A673 (cell line): ENCODE data around the gene MTERF4.

Experiments
- CTCF ChIP-seq: fragments of 300-800, 200-600 bp; sonication (generic); conservative IDR thresholded peaks from 2 replicates; pipeline ENCODE4 v1.5.1; 2017; ENCODE audit warnings: low read depth, mild to moderate bottlenecking, antibody characterized with exemption, low read length, moderate library complexity, mixed read lengths
- EZH2 ChIP-seq: fragments of 200-600 bp; sonication (generic); IDR thresholded peaks from 2 replicates; pipeline ENCODE4 v1.6.1; 2017; ENCODE audit warnings: borderline replicate concordance, low read depth, mild to moderate bottlenecking, mixed read lengths, antibody characterized with exemption, low read length; ENCODE audit not compliant: poor library complexity, severe bottlenecking

DNA sequence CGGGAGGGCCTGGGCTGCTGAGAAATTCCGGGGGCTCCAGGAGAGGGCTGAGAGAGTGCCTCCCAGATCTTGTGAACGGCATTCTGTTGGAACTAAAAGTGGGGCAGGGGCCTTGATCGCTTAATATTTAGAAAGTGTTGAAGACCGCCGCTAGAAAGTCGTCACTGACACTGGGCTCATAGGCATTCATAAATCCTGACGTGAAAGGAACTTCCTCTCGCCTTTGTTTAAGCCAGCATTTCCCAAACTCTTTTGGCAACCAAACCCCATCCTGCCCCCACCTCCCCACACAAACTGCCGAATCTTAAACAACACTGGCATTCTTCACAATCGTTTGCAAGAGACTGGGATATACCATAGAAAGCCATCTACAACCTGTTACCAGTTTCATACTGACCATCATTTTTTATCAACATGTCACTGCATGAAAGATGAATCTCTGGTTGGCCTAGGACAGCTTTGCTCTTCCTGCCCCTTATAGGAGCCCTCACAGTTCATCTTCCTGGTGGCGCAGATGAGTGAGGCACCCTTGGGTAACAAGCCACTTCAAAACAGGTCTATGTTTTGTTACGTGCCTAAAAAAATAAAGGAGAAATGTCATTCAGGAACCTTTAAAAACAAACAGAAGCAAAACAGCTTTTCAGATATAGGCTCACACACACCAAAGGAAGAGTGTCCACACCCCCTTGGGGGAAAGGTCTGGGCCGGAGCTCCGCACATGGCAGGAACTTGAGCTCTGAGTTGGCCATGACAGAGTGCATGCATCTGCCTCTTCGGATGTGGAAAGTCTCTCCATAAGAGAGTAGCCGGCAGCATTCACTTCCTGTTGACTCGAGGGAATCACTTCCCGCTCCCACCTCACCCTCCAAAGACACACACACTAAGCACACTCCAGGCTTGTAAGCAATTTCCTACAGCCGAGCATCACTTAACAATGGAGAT is 13.0 kb downstream of the MTERF4 start:
- no peak for TF ChIP-seq CTCF
- TF ChIP-seq EZH2, result no peak
